Measurements from ENCODE around the gene POLD2.
A peak's percentile ranks its signal among the peaks of the same experiment; 100 is the strongest.

The POLD2 gene

GRCh38 chr7:44167920-44168319 is 44.6 kb upstream of the POLD2 start:
- Histone ChIP-seq H3F3A (ENCODE audit: control insufficient read depth, insufficient read depth) (no peaks in the 10 kb centered on the region), H3K9me2 (replicated peaks; ENCODE audit: control insufficient read depth, low read length) (no peaks in the 10 kb centered on the region), H3K27me3 (ENCODE audit: control insufficient read depth, low read length) (peaks cover 28% of the 10 kb centered on the region), H3K4me1 (ENCODE audit: control insufficient read depth, low read length) (peaks cover 7% of the 10 kb centered on the region), H3K9me3 (ENCODE audit: control insufficient read depth, insufficient read depth, low read length) (no peaks in the 10 kb centered on the region), H3K4me3 (ENCODE audit: low read length) (no peak overlapping the region), H3K4me2 (ENCODE audit: low read length) (peak overlapping the region; percentile 6; the same call in 1 of the 2 replicates), H3K79me2 (ENCODE audit: control insufficient read depth, low read length) (no peaks in the 10 kb centered on the region), H4K20me1 (ENCODE audit: control insufficient read depth, insufficient read depth, low read depth, low read length) (no peaks in the 10 kb centered on the region), H3K27ac (ENCODE audit: low read depth, low read length) (no peak overlapping the region), H3K36me3 (ENCODE audit: control insufficient read depth, low read length) (no peaks in the 10 kb centered on the region)
- TF ChIP-seq, protein P1, sequence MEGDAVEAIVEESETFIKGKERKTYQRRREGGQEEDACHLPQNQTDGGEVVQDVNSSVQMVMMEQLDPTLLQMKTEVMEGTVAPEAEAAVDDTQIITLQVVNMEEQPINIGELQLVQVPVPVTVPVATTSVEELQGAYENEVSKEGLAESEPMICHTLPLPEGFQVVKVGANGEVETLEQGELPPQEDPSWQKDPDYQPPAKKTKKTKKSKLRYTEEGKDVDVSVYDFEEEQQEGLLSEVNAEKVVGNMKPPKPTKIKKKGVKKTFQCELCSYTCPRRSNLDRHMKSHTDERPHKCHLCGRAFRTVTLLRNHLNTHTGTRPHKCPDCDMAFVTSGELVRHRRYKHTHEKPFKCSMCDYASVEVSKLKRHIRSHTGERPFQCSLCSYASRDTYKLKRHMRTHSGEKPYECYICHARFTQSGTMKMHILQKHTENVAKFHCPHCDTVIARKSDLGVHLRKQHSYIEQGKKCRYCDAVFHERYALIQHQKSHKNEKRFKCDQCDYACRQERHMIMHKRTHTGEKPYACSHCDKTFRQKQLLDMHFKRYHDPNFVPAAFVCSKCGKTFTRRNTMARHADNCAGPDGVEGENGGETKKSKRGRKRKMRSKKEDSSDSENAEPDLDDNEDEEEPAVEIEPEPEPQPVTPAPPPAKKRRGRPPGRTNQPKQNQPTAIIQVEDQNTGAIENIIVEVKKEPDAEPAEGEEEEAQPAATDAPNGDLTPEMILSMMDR (IDR thresholded peaks at IDR 0.05; ENCODE audit: low read depth, low read length, poor library complexity, severe bottlenecking) = no peak
- no peak for TF ChIP-seq EZH2phosphoT487 (IDR thresholded peaks at IDR 0.05; ENCODE audit: borderline replicate concordance, low read length)

DNA sequence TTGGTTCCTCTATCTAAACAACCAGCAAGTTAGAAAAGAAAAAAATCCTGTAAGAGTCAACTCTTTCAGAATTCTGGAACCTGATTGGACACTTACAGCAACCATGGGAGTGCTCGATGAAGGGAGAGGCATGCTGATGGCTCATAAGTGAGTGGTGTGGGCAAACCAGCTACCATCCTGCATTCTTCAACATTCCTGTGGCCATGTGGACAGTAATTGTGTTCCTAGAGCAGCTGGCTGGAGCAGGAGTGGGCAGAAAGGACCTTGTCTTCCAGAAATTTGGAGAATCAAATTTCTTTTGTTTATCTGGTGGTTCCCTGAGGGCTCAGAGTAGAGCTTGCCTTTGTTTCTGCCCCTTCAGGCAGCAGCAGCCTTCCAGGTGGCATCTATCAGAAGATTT is 40.2 kb upstream of the POLD2 start:
- H3K9me2 ChIP-seq (replicated peaks; ENCODE audit: control insufficient read depth, low read length) = no peaks in the 10 kb centered on the region
- H3K36me3 ChIP-seq (ENCODE audit: control insufficient read depth, low read length) = no peaks in the 10 kb centered on the region
- H3K4me2 ChIP-seq (ENCODE audit: low read length) = no peak overlapping the region
- no peaks in the 10 kb centered on the region for H3F3A ChIP-seq (ENCODE audit: control insufficient read depth, insufficient read depth)
- no peak overlapping the region for H3K4me3 ChIP-seq (ENCODE audit: low read length)
- TF ChIP-seq EZH2phosphoT487 (IDR thresholded peaks at IDR 0.05; ENCODE audit: borderline replicate concordance, low read length) = no peak
- TF ChIP-seq, protein P1 (IDR thresholded peaks at IDR 0.05; ENCODE audit: low read depth, low read length, poor library complexity, severe bottlenecking) = no peak
- H3K4me1 ChIP-seq (ENCODE audit: control insufficient read depth, low read length) = peaks cover 7% of the 10 kb centered on the region
- no peaks in the 10 kb centered on the region for H3K79me2 ChIP-seq (ENCODE audit: control insufficient read depth, low read length)
- no peaks in the 10 kb centered on the region for H4K20me1 ChIP-seq (ENCODE audit: control insufficient read depth, insufficient read depth, low read depth, low read length)
- H3K9me3 ChIP-seq (ENCODE audit: control insufficient read depth, insufficient read depth, low read length) = no peaks in the 10 kb centered on the region
- H3K27me3 ChIP-seq (ENCODE audit: control insufficient read depth, low read length) = peaks cover 14% of the 10 kb centered on the region
- no peak overlapping the region for H3K27ac ChIP-seq (ENCODE audit: low read depth, low read length)

DNA sequence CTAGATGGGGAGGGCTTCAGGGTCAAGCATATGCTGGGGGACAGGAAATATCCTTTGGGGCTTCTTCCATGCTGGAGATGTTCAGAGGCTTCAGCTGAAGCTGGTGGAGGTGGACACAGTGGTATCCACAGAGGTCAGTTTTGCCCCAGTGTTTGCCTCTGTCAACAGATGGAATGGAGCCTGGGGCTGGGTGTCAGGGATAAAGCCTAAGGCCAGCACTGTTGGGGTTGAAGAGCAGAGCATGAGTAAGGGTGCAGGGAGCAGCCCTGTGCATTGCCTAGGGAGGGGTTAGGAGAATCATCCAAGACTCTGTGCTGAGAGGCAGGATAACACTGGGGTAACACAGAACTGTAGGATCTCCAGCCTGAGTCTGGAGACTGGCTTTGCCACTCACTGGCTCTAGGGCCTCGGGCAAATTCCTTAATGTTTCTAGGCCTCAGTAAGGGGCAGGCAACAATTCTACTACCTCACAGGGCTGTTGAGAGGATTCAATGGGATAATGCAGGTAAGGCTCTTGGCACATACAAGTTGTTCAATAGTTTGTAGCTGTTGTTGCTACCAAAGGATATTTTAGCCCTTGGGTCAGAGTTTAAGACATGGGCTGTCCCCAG is 39.5 kb upstream of the POLD2 start:
- Histone ChIP-seq H3K9me2 (replicated peaks; ENCODE audit: control insufficient read depth, low read length) (no peaks in the 10 kb centered on the region), H3K4me2 (ENCODE audit: low read length) (no peak overlapping the region), H3K4me3 (ENCODE audit: low read length) (no peak overlapping the region), H3K79me2 (ENCODE audit: control insufficient read depth, low read length) (no peaks in the 10 kb centered on the region), H3K4me1 (ENCODE audit: control insufficient read depth, low read length) (peaks cover 4% of the 10 kb centered on the region), H3K27me3 (ENCODE audit: control insufficient read depth, low read length) (peaks cover 15% of the 10 kb centered on the region), H3F3A (ENCODE audit: control insufficient read depth, insufficient read depth) (no peaks in the 10 kb centered on the region), H3K27ac (ENCODE audit: low read depth, low read length) (no peak overlapping the region), H3K36me3 (ENCODE audit: control insufficient read depth, low read length) (no peaks in the 10 kb centered on the region), H4K20me1 (ENCODE audit: control insufficient read depth, insufficient read depth, low read depth, low read length) (no peaks in the 10 kb centered on the region), H3K9me3 (ENCODE audit: control insufficient read depth, insufficient read depth, low read length) (no peaks in the 10 kb centered on the region)
- TF ChIP-seq EZH2phosphoT487 (IDR thresholded peaks at IDR 0.05; ENCODE audit: borderline replicate concordance, low read length) = no peak
- TF ChIP-seq, protein P1 (IDR thresholded peaks at IDR 0.05; ENCODE audit: low read depth, low read length, poor library complexity, severe bottlenecking) = no peak

All from DOHH2 (cell line).